Testis (tissue), 5 donors: ENCODE results near the gene GJA1. TPM values are rescaled to one million over a fixed set of nuclear protein-coding genes. Genes with fewer than 3 reads are reported as not detected.
"Not testable (repeated sequence)": the region's sequence is repeated elsewhere in the genome, so short reads cannot be mapped to it uniquely, and the experiment has no call there.

Experiments
- DNase-seq: peaks from one replicate; pipeline ENCODE4 v3.0.0-alpha.2; 2019
- H3K27ac ChIP-seq, 2 donors: fragments of 200-600 bp; sonication (generic); one replicate each; pipeline ENCODE4 v1.5.1; 2019
- H3K27me3 ChIP-seq: fragments of 200-600 bp; sonication (generic); one replicate; pipeline ENCODE4 v1.5.1; 2019
- H3K36me3 ChIP-seq: fragments of 200-600 bp; sonication (generic); one replicate; pipeline ENCODE4 v1.5.1; 2017; ENCODE audit warnings: low read depth; ENCODE audit errors: missing control alignments
- H3K4me1 ChIP-seq: fragments of 200-600 bp; sonication (generic); one replicate; pipeline ENCODE4 v1.5.1; 2019
- H3K4me3 ChIP-seq, 2 donors: fragments of 200-600 bp; sonication (generic); one replicate each; pipeline ENCODE4 v1.5.1; 2017 to 2019
- H3K9me3 ChIP-seq: fragments of 200-600 bp; sonication (generic); one replicate; pipeline ENCODE4 v1.5.1; 2017
- CTCF ChIP-seq, 3 experiments: fragments of 450-650 bp in 2 of 3; fragments of 200-600 bp in 1 of 3; sonication (generic) in 1 of 3; IDR thresholded peaks; one replicate each; pipeline ENCODE4 v1.5.1; 2016 to 2019; ENCODE audit warnings: antibody characterized with exemption in 3 of 3, mild to moderate bottlenecking in 2 of 3, moderate library complexity in 1 of 3
- POLR2A ChIP-seq: fragments of 450-650 bp; IDR thresholded peaks from one replicate; pipeline ENCODE4 v1.6.1; 2017; ENCODE audit warnings: antibody characterized with exemption, mild to moderate bottlenecking, moderate library complexity
- whole genome bisulfite sequencing, 2 donors: methylation state at CpG; one replicate each; pipeline ENCODE4 v1.1.5; 2018; 5-methylcytosine and 5-hydroxymethylcytosine counted together
- intact Hi-C: fragments of 100-400 bp; cut with DNase I; formaldehyde crosslinking; loops from one replicate; pipeline ENCODE4 v1.15.1; 2023; ENCODE audit warnings: low total_unique reads
- long read RNA-seq, 2 donors: transcript quantifications; one replicate each; lab custom pipeline, GENCODE V29; 2026
- polyA plus RNA-seq: library from polyadenylated mRNA; stranded (reverse); fragments of 350-450 nt; fragmentation: Illumina TruSeq; extraction: RNeasy Lipid Tissue Mini Kit (QIAGEN cat#74804); gene quantifications from one replicate; pipeline ENCODE4 v1.2.3, GENCODE V29; 2014; ENCODE audit warnings: low read depth, low replicate concordance; ENCODE audit not compliant: insufficient read depth
- total RNA-seq, 2 donors: library from RNA; depleted of rRNA; stranded (reverse); fragments of >200 nt; gene quantifications; one replicate each; pipeline ENCODE4 v1.2.3, GENCODE V29; 2016

Gene GJA1
- total RNA-seq: 10 to 100 TPM; 61.0 to 64.0 TPM
- 81.2 TPM for polyA plus RNA-seq
- long read RNA-seq, donor 1, transcript GJA1-204 (2 exons, 3,152 nt): major isoform, 59 of 60 reads
- long read RNA-seq, donor 1, partial matches to known transcripts: 0 of 60 reads
- long read RNA-seq, donor 1, other reads (novel, unspliced or antisense): 0 of 60 reads
- long read RNA-seq, donor 2, transcript GJA1-204 (2 exons, 3,152 nt): major isoform, 36 of 36 reads
- long read RNA-seq, donor 2, partial matches to known transcripts: 0 of 36 reads
- long read RNA-seq, donor 2, other reads (novel, unspliced or antisense): 0 of 36 reads

- Histone ChIP-seq H3K4me1 (peaks cover 5% of the 10 kb centered on the region), H3K9me3 (no peaks in the 10 kb centered on the region), H3K27ac (peak within 1 kb of the TSS; percentile 81 to 83), H3K36me3 (no peaks in the 10 kb centered on the region), H3K27me3 (no peaks in the 10 kb centered on the region), H3K4me3 (peak within 1 kb of the TSS; percentile 55 to 79)
- DNase-seq: peak; percentile 66
- intact Hi-C loops: no loop called here
- 12 to 23% methylated on average over 5 of the region's 5 CpGs for WGBS, 2 donors
- TF ChIP-seq CTCF (IDR thresholded peaks at IDR 0.05) (no peak), POLR2A (no peak)
These were observed at the start of gene GJA1 for GRCh38 chr6:121435444-121436069. Gene GJA1, plus strand, starts transcription at chr6:121435646. Its CDS starts 11,202 bp downstream, at chr6:121446848.

GRCh38 chr6:121386551-121386950, 48.9 kb upstream of the GJA1 start:
- DNase-seq, H3K36me3 ChIP-seq, H3K27me3 ChIP-seq, H3K4me3 ChIP-seq, intact Hi-C loops, H3K4me1 ChIP-seq, H3K27ac ChIP-seq, H3K9me3 ChIP-seq: not testable (repeated sequence)
- WGBS, 2 donors: 91 to 96% methylated on average over 3 of the region's 3 CpGs

GRCh38 chr6:121389419-121389818, 46.0 kb upstream of the GJA1 start:
- Histone ChIP-seq H3K27ac (no peak overlapping the region), H3K27me3 (no peaks in the 10 kb centered on the region), H3K9me3 (no peaks in the 10 kb centered on the region), H3K36me3 (no peaks in the 10 kb centered on the region), H3K4me3 (no peak overlapping the region), H3K4me1 (no peaks in the 10 kb centered on the region)
- TF ChIP-seq POLR2A (no peak), CTCF (IDR thresholded peaks at IDR 0.05) (no peak)
- no peak for DNase-seq
- 82 to 94% methylated on average over 3 of the region's 3 CpGs for WGBS, 2 donors
- intact Hi-C loops: no loop called here

- H3K4me1 ChIP-seq: no peaks in the 10 kb centered on the region
- H3K27ac ChIP-seq: no peak overlapping the region
- no peak for DNase-seq
- WGBS, 2 donors: 74 to 76% methylated on average over 1 of the region's 1 CpG
- no peaks in the 10 kb centered on the region for H3K9me3 ChIP-seq
- TF ChIP-seq POLR2A (no peak), CTCF (IDR thresholded peaks at IDR 0.05) (no peak)
- H3K4me3 ChIP-seq: no peak overlapping the region
- intact Hi-C loops: no loop called here
- no peaks in the 10 kb centered on the region for H3K27me3 ChIP-seq
- no peaks in the 10 kb centered on the region for H3K36me3 ChIP-seq
These were observed 41.5 kb upstream of the GJA1 start for GRCh38 chr6:121393731-121394505.

GRCh38 chr6:121395736-121396135, 39.7 kb upstream of the GJA1 start:
- Histone ChIP-seq H3K27ac (no peak overlapping the region), H3K4me1 (no peaks in the 10 kb centered on the region), H3K9me3 (no peaks in the 10 kb centered on the region), H3K27me3 (no peaks in the 10 kb centered on the region), H3K4me3 (no peak overlapping the region), H3K36me3 (no peaks in the 10 kb centered on the region)
- no peak for TF ChIP-seq POLR2A
- TF ChIP-seq CTCF (IDR thresholded peaks at IDR 0.05): no peak
- WGBS, 2 donors: 31 to 56% methylated on average over 4 of the region's 4 CpGs
- intact Hi-C loops: no loop called here
- peak; percentile 26 for DNase-seq

- H3K27me3 ChIP-seq, DNase-seq, H3K4me3 ChIP-seq, H3K4me1 ChIP-seq, H3K36me3 ChIP-seq, H3K27ac ChIP-seq, H3K9me3 ChIP-seq, intact Hi-C loops: not testable (repeated sequence)
- WGBS, 2 donors: 91 to 93% methylated on average over 6 of the region's 6 CpGs
These were observed 38.3 kb upstream of the GJA1 start for GRCh38 chr6:121397188-121397587.
